CD4-positive, alpha-beta T cell (primary cell): ENCODE data around the gene PEF1. TPM values are rescaled to one million over a fixed set of nuclear protein-coding genes. Genes with fewer than 3 reads are reported as not detected.

Experiments used
- ATAC-seq: fragments of 200-7000 bp; cut with Tn5 transposase; one replicate; pipeline ENCODE4 v1.10.0; 2022; ENCODE audit warnings: mild to moderate bottlenecking; ENCODE audit not compliant: poor library complexity
- CTCF ChIA-PET: fragments of 350-600 bp; sonication (Branson Sonifier 250); formaldehyde crosslinking; loops from one replicate; lab custom pipeline; 2021; ENCODE audit warnings: antibody characterized with exemption, inconsistent platforms; lab: Charles Lee
- POLR2A ChIA-PET: fragments of 350-600 bp; sonication (Branson Sonifier 250); formaldehyde crosslinking; loops from one replicate; lab custom pipeline; 2021; ENCODE audit warnings: antibody characterized with exemption, inconsistent platforms; lab: Charles Lee
- DNase-seq, 14 experiments: peaks; one replicate each; pipeline ENCODE4 v3.0.0-alpha.2; 2013 to 2020; ENCODE audit warnings: mixed read lengths in 2 of 14
- H3K27ac ChIP-seq, 2 donors: one replicate each; pipeline versions ENCODE4 v1.5.1 to v1.7.0; 2013; ENCODE audit warnings: low read length in 2 of 2, low read depth in 1 of 2, mild to moderate bottlenecking in 1 of 2
- H3K27me3 ChIP-seq, 2 experiments: 1 replicate in 1 of 2; 2 replicates in 1 of 2; pipeline versions ENCODE4 v1.6.1 to v1.7.0; 2013; ENCODE audit warnings: low read length in 2 of 2, control low read depth in 1 of 2, mild to moderate bottlenecking in 1 of 2, moderate library complexity in 1 of 2; ENCODE audit not compliant: insufficient read depth in 2 of 2, control insufficient read depth in 1 of 2
- H3K36me3 ChIP-seq: one replicate; pipeline ENCODE4 v1.6.1; 2013; ENCODE audit warnings: low read length, control low read depth; ENCODE audit not compliant: insufficient read depth
- H3K4me1 ChIP-seq: one replicate; pipeline ENCODE4 v1.6.1; 2013; ENCODE audit warnings: low read length, control low read depth; ENCODE audit not compliant: insufficient read depth
- H3K4me3 ChIP-seq: one replicate; pipeline ENCODE4 v1.5.1; 2013; ENCODE audit warnings: mild to moderate bottlenecking, low read length, moderate library complexity
- H3K9me3 ChIP-seq, 2 experiments: 1 replicate in 1 of 2; 2 replicates in 1 of 2; pipeline versions ENCODE4 v1.6.1 to v1.7.0; 2013; ENCODE audit warnings: low read length in 2 of 2, mild to moderate bottlenecking in 2 of 2, control low read depth in 1 of 2, moderate library complexity in 1 of 2; ENCODE audit not compliant: control insufficient read depth in 1 of 2, insufficient read depth in 1 of 2
- H3K27ac Mint-ChIP-seq: one replicate; pipeline ENCODE4 v1.8.0; 2020; ENCODE audit warnings: mixed read lengths
- H3K27me3 Mint-ChIP-seq: one replicate; pipeline ENCODE4 v1.8.0; 2021; ENCODE audit warnings: mixed read lengths
- H3K36me3 Mint-ChIP-seq: one replicate; pipeline ENCODE4 v1.8.0; 2021; ENCODE audit warnings: low read depth, mixed read lengths
- H3K4me1 Mint-ChIP-seq: one replicate; pipeline ENCODE4 v1.8.0; 2021; ENCODE audit warnings: low read depth, mixed read lengths
- H3K4me3 Mint-ChIP-seq: one replicate; pipeline ENCODE4 v1.8.0; 2020; ENCODE audit warnings: mild to moderate bottlenecking, mixed read lengths
- H3K9me3 Mint-ChIP-seq: one replicate; pipeline ENCODE4 v1.8.0; 2020; ENCODE audit warnings: mixed read lengths
- CTCF ChIP-seq: fragments of 200-600 bp; IDR thresholded peaks from one replicate; pipeline ENCODE4 v1.8.0; 2022; ENCODE audit warnings: antibody characterized with exemption, mild to moderate bottlenecking
- intact Hi-C, 2 experiments: fragments of 100-400 bp; cut with DNase I in 1 of 2; cut with micrococcal nuclease in 1 of 2; formaldehyde crosslinking; loops; one replicate each; pipeline versions ENCODE4 v1.15.1 to v1.9.0; 2023 to 2025; cut with DNase I, micrococcal nuclease
- total RNA-seq, 174 experiments: library from RNA in 2 of 174; stranded (reverse) in 2 of 174; gene quantifications; one replicate each; pipeline ENCODE4 v1.2.3 and lab custom pipeline; 2021 to 2026

Gene PEF1
- total RNA-seq, 2 experiments from 2014 or later, result 42.3 to 45.9 TPM

- Histone ChIP-seq H3K36me3 (no peaks in the 10 kb centered on the region), H3K27me3 (no peaks in the 10 kb centered on the region), H3K4me3 (no peak overlapping the region), H3K9me3 (no peaks in the 10 kb centered on the region), H3K27ac (no peak overlapping the region), H3K4me1 (no peaks in the 10 kb centered on the region)
- Mint-ChIP-seq H3K9me3 (no peaks in the 10 kb centered on the region), H3K36me3 (no peaks in the 10 kb centered on the region), H3K27ac (no peak overlapping the region), H3K27me3 (peaks cover 5% of the 10 kb centered on the region), H3K4me1 (no peaks in the 10 kb centered on the region), H3K4me3 (no peak overlapping the region)
- ChIA-PET CTCF (no interaction called here), POLR2A (no interaction called here)
- DNase-seq (no peak), ATAC-seq (no peak)
- intact Hi-C loops, result no loop called here
- no peak for TF ChIP-seq CTCF
Observed at GRCh38 chr1:31677949-31678348, 33.3 kb upstream of the PEF1 start.

GRCh38 chr1:31677401-31677800 is 32.7 kb upstream of the PEF1 start:
- Mint-ChIP-seq H3K36me3 (no peaks in the 10 kb centered on the region), H3K27me3 (peaks cover 5% of the 10 kb centered on the region), H3K4me1 (no peaks in the 10 kb centered on the region), H3K9me3 (no peaks in the 10 kb centered on the region), H3K27ac (no peak overlapping the region), H3K4me3 (no peak overlapping the region)
- Histone ChIP-seq H3K4me1 (no peaks in the 10 kb centered on the region), H3K36me3 (no peaks in the 10 kb centered on the region), H3K9me3 (no peaks in the 10 kb centered on the region), H3K4me3 (no peak overlapping the region), H3K27ac (no peak overlapping the region), H3K27me3 (no peaks in the 10 kb centered on the region)
- no peak for ATAC-seq
- CTCF ChIA-PET, result no interaction called here
- no peak for DNase-seq
- POLR2A ChIA-PET, result no interaction called here
- no peak for TF ChIP-seq CTCF
- intact Hi-C loops, result no loop called here

- peaks cover 5% of the 10 kb centered on the region for H3K27me3 Mint-ChIP-seq
- no peak for ATAC-seq
- H3K27me3 ChIP-seq, result peaks cover 0 to under 1% of the 10 kb centered on the region in 2 experiments
- H3K9me3 Mint-ChIP-seq, result no peaks in the 10 kb centered on the region
- no peak for DNase-seq
- H3K9me3 ChIP-seq, result no peaks in the 10 kb centered on the region
- ChIA-PET CTCF (no interaction called here), POLR2A (no interaction called here)
- H3K36me3 Mint-ChIP-seq, result no peaks in the 10 kb centered on the region
- no peak overlapping the region for H3K4me3 Mint-ChIP-seq
- no peak overlapping the region for H3K4me3 ChIP-seq
- no peaks in the 10 kb centered on the region for H3K4me1 ChIP-seq
- no peaks in the 10 kb centered on the region for H3K4me1 Mint-ChIP-seq
- no peak for TF ChIP-seq CTCF
- no peak overlapping the region for H3K27ac Mint-ChIP-seq
- H3K36me3 ChIP-seq, result no peaks in the 10 kb centered on the region
- no peak overlapping the region for H3K27ac ChIP-seq
- intact Hi-C loops, result no loop called here
Observed at GRCh38 chr1:31675756-31676155, 31.1 kb upstream of the PEF1 start.
